ENCODE data around the gene ZNF605.
"Not testable (repeated sequence)": the region's sequence is repeated elsewhere in the genome, so short reads cannot be mapped to it uniquely, and the experiment has no call there.

Gene ZNF605

DNA sequence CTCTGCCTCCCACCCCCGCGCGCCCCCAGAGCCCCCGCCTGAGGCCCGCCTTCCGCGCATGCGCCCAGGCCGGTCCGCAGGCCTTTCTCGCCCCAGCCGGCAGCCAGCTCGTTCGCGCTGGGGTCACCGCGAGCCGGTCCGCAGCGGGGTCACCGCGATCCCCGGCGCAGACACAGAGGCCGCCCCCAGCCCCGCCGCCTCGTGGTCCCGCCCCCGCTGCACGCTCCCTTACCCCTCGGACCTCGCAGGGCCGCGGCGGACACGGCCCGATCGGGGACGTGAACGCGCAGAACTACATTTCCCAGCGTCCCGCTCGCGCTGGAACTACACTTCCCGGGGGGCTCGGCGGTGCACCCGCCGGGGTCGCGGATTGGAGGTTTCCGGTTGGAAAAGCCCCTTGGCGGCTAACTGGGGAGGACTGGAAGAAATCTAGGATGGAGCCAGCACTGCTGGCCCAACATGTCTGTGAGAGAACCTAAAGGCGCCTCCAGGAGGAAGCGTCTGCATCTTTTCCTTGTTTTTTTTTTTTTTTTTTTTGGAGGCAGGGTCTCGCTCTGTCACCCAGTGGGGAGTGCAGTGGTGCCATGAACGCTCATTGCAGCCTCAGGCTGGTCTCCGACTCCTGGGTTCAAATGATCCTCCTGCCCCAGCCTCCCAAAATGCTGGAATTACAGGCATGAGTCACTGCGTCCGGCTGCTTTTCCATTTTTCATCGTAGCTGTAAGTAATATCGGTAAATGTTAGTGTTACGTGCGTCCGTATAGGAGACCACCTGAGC is at the start of gene ZNF605:
Gene ZNF605 (minus strand): TSS at position 296 of the 778 bp plus-strand sequence. CDS start 10,671 bp downstream, outside the sequence.
- peak; percentile 62 to 73 for DNase-seq

DNA sequence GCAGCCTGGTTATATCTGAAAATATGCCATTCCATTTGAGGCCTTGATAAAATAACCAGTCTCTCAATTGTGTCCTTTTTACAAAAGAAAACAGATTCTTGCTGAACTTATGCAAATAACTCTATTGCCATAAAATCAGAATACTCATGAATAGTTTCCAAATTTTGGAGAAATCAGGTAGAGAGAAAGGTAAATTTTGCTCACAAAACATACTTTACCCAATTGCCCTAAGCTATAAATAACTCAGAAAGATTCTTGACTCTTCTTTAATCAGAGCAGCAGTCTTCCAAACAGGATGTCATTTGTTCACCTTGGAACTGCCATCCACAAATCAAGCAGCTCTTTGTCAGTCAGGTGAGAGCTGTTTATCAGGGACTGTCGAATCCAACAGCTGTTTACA is 42.6 kb upstream of the ZNF605 start:
- DNase-seq, result no peak

DNA sequence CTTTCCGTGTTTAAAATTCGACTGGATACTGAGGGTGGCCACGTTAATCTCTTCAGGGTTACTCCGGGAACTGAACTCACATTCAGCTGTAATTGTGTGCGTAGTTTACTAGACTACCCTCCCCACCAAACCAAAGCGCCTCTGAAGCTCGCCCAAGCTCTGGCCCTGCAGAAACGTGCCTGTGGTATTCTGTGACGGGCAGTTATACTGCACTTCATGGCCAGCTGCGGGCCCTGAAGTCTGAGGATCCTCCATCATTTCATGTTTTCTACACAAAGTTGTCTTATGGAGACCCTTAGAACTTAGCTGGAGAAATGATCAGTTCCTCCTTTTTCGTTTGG is 30.7 kb upstream of the ZNF605 start:
- DNase-seq, result no peak

DNA sequence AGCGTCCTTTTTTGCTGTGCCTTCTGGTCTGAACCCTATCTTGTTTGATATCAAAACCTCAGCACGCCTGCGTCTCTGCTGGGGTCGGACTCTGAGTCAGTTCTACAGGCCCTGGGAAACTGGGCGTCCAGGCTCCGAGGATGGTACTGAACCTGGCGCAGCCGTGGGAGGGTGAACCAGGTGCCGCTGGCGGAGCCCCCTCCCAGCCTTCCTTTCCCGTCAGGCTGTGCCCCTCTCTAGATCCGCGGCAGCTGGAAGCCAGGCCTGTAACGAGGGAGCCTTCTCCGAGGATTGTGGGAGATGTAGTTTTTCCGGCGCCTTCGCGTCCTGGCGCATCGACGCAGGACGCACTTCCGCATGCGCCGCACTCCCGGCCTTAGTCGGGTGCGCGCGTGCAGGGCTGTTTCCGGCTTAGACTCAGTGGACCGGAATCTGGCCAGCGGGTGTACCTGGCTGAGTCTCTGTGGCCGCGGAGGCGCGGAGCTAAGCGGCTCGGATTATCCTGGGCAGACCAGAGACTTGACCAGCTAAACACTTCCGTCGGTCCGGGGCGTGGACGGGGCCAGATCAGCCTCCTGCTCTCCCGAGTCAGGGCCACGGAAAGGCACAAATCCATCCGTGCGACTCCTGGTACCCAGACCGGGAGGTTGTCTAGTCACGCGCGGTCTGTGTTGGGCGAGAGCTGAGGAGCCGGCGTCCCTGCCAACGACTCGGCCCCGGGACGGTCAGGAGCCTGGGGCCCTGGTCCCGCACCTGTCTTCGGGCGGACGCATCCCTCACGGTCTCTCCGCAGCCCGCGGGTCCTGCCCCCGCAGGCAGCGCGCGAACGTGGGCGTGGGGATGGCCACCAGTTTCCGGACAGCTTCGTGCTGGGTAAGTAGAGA is 30.1 kb upstream of the ZNF605 start, which contains the start of gene ZNF26:
Gene ZNF26 (plus strand): TSS at position 367 of the 884 bp plus-strand sequence. CDS start 474 bp downstream, at position 841.
- DNase-seq, result peak; percentile 76 to 82

DNA sequence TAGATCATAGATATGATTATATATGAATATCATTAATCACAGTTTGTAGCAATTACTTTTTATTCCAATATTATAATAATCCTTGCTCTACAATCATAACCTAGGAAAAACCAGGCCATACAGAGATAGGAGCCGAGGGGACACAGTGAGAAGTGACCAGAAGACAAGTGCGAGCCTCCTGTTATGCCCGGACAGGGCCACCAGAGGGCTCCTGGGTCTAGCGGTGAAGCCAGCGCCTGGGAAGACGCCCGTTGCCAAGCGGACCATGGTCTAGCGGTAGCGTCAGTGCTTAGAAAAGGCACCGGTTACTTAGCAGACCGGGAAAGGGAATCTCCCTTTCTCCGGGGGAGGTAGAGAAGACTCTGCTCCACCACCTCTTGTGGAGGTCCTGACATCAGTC is 20.8 kb upstream of the ZNF605 start:
- not testable (repeated sequence) for DNase-seq

DNA sequence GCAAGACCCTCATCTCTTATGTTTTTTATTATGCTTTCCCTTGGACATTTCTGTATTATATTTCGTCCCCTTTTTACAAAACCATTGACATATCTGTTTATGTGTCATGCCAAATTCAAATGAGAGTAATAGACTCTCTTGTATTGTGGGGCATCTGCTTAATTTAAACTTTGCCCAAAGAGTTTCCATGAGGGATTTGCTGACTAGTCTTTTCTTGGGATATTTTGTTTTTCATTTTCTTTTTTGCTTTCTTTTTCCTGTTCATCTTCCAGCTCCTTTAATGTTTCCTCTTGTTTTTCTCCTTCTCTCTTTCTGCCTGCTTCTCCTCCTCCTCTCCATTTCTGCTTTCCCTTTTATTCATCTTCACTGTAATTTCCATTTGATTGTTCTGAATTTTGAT is 16.3 kb upstream of the ZNF605 start:
- DNase-seq, result no peak

DNA sequence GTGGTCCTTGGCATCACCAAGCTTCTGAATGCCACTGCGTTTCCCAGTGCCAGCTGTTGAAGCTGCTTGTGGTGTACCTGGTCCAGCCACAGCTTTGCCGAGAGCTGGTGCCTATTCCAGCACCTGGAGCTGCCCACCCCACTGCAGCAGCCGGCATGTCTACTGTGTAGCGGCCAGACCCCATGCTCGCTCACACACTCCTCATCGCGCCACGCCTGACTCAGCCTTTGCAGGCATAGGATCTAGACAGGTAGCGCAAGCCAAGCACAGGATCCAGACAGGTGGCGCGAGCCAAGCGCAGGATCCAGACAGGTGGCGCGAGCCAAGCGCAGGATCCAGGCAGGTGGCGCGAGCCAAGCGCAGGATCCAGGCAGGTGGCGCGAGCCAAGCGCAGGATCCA is 11.6 kb upstream of the ZNF605 start:
- DNase-seq, result no peak

DNA sequence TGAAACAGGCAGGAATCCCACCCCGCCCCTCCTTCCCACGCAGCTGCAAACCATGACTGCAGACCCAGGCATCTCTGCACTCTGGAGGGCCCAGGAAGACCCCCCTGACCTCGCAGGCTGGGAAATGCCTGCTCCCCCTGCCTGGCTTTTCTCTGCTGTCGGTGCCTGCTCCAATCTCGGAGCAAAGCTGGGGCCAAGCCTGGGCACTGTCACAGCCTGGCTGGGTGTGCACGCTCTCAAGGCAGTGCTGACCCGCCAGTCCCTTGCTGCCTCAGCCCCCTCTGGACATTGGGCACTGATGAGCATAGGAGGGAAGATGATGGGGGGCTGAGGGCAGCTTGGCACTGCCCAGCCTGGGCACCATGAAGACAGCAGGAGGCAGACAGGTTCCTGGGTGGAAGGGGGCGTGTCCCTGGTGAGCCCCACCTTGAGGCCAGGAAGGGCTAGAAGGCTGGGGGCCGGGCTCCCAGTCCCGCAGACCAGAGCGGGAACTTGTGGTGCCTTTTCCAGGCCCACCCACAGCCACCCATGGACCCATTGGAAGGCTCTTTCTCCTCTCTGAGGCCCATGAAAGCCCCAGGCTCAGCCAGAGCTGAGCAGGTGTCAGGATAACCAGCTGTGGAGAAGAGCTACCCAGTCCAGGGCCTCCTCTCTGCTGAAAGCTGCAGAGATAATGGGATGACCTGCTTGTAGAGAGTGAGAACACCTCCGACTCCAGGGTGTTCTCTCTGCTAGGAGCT is 10.7 kb upstream of the ZNF605 start:
- DNase-seq, result no peak

DNA sequence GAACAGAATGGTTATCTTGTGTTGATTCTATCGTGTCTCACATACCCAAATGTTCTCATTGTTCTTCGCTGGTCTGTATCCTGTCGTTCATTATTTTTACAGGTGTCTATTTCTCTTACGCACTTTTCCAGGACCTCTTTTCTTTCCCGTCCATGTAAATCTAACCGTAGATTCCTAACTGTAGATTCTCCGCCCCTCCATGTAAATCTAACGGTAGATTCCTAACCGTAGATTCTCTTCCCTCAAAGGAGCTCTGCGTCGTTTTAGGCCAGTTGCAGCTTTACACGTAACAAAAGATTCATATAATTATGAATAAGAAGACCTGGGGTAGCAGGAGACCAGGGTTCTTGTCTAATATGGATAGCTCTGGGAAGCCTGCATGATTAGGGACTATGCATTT is 9.7 kb upstream of the ZNF605 start:
- no peak for DNase-seq

DNA sequence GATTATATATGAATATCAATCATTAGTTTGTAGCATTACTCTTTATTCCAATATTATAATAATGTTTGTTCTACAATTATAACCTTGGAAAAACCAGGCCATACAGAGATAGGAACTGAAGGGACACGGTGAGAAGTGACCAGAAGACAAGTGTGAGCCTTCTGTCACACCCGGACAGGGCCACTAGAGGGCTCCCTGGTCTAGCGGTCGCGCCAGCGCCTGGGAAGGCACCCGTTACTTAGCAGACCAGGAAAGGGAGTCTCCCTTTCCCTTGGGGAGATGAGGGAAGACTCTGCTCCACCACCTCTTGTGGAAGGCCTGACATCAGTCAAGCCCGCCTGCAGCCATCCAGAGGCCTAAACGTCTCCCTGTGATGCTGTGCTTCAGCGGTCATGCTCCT is 7.8 kb upstream of the ZNF605 start:
- not testable (repeated sequence) for DNase-seq

DNA sequence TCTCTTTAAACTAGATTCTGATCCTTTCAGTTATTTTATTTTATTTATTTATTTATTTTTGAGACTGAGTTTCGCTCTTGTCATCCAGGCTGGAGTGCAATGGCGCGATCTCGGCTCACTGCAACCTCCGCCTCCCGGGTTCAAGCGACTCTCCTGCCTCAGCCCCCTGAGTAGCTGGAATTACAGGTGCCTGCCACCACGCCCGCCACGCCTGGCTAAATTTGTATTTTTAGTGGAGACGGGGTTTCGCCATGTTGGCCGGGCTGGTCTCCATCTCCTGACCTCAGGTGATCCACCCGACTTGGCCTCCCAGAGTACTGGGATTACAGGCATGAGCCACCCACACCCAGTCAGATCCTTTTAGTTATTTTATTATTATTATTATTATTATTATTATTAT is 5.7 kb upstream of the ZNF605 start:
- DNase-seq, result not testable (repeated sequence)

DNA sequence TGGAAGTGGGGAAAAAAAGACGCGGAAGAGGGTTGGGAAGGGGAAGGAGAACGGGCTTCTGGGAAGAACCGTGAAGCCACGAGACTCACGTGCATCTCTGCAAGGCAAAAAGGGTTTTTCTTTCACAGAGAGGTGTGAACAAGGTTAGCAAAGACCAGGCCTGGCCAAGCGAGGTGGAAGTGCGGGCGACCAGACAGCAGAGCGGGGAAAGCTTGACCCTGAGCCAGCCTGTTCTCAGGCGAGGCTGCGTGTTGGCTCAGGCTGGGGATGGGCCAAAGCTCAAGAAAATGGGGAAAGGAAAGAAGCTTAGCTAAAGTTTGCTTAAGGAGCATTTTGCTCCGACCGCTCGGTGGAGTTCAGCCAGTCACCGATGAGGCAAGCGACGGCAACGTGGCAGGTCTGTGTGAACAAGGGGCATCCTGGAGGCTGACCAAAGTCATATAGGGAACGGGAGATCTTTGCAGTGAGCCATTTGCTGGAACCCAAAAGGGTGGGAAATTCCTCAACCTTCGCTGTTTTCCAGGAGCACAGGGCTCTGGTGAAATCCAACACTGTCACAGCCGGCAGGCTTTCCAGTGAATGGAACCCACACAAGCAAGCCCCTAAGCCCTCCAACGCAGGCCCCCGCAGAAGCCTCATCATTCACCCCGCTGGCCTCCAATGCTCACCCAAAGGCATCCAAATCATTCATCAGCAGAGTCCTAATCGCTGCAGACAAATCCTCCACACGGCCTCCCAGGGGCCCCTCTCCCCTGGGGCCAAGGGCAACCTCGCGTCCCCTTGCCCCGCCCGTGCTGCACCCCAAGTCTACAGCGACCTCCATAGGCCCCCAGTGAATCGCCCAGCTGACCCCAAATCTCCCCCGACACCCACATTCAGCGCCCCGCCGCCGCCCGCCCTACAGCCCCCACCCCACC is 754 bp downstream of the ZNF605 start:
- DNase-seq, result no peak

DNA sequence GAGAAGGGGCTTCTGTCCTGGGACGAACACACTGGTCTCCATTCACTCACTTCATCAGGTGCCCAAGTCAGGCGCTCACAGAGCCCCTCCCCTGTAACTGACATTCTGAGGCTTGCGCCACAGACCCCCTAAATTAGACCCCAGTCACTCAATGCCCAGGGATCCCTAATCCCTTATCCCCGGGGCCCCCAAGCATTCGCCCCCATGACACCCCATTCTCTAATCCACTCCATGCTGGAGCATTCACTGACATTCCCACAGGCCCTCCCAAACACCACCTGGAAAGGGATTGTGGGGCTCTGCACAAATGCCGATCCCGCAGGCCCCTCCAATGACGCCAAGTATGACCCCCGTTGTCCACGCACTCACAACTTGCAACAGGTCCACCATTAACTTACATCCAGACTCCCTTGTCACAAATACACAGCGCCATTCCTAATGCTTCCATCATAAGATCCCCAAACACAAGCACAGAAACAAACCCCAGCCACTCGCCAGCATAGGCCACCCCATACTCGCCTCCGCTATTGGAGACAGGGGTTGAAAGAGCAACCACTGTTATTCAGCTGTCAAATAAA is 1.5 kb downstream of the ZNF605 start:
- DNase-seq, result no peak

DNA sequence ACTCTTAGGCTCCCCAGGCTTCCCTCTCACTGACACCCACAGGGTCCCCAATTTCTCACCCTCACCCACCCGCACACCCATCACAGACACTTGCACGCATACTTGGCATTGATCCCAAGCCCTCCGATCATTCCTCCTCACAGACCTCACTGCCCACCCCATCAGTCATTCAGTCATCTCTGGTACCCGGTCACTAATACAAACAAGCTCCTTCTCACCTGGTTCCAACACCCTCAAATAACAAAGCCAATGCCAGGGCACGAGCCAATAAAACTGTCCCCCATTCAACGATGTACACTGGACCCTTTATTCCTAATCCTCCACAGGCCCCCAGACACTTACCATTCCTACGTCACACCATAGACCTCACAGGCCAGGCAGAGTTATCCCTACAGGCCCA is 2.3 kb downstream of the ZNF605 start:
- no peak for DNase-seq

DNA sequence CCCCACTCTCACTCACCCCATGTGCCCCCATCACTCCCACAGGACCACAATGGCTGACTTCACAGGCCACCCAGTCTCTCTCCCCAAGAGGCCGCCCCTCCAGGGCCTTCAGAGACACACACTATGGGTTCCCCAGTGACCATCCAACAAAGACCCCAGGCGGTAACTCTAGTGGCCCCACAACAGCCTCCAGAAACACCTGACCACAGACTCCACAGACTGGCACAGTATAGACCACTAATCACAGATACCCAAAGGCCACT is 3.0 kb downstream of the ZNF605 start:
- no peak for DNase-seq

DNA sequence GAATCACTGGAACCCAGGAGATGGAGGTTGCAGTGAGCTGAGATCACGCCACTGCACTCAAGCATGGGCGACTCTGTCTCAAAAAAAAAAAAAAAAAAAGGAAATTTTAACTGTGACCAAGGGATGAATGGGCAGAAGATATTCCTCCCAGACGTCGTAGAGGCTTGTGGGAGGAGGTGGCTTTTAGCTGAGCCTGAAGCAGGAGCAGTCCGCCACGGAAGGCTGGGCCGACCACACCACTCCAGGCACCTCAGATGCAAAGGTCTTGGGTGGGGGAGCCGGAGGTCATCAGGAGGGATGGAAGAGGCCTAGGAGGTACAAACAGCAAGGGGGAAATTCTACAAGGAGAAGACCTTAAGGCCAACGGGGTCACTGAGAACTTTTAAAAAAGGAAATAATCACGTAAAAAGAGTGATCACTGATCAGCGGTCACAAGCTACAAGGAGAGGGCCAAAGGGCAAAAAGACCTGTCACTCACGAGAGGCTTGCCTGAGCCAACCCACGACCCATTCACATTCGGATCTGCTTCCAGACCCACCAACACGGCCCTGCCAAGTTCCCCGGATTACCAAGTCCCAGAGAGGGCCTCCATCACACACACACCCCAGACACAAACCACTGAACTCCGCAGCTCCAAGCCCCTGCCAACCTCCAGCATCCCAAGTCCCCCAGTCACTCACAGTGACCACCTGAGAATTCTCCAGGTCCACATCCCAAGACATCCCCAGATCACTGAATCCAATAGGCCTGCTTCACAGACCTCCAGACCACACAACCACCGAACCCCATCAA is 3.5 kb downstream of the ZNF605 start:
- no peak for DNase-seq

DNA sequence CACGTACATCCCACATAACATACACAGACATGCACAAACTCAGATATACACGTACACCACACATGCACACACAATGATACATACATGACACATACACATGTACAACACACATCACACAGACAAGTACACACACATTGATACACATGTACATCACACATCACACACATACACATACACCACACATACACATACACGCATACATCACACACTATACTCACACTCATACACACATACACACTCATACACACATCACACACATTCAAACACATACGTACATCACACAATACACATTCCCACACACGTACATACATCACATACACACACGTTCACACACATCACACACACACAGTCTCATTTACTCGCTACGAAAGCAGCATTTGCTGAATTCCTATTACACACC is 4.5 kb downstream of the ZNF605 start:
- DNase-seq, result no peak

DNA sequence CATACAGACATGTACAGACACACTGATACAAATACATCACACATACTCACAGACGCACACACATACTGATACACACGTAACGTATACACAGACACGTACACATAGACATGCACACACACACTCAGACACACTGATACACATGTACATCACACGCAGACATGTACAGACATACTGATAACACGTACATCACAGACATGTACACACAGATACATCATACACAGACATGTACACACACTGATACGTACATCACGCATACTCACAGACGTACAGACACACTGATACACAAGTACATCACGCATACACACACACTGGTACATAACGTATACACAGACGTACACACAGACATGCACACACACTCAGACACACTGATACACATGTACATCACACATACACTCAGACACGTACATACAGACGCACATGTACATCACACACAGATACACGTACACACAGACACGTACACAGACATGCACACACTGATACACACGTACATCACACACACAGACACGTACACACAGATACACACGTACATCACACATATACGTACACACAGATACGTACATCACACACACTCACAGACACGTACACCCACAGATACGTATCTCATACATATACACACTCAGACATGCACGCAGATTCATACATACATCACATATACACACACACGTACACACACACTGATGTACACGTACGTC is 5.1 kb downstream of the ZNF605 start:
- no peak for DNase-seq

DNA sequence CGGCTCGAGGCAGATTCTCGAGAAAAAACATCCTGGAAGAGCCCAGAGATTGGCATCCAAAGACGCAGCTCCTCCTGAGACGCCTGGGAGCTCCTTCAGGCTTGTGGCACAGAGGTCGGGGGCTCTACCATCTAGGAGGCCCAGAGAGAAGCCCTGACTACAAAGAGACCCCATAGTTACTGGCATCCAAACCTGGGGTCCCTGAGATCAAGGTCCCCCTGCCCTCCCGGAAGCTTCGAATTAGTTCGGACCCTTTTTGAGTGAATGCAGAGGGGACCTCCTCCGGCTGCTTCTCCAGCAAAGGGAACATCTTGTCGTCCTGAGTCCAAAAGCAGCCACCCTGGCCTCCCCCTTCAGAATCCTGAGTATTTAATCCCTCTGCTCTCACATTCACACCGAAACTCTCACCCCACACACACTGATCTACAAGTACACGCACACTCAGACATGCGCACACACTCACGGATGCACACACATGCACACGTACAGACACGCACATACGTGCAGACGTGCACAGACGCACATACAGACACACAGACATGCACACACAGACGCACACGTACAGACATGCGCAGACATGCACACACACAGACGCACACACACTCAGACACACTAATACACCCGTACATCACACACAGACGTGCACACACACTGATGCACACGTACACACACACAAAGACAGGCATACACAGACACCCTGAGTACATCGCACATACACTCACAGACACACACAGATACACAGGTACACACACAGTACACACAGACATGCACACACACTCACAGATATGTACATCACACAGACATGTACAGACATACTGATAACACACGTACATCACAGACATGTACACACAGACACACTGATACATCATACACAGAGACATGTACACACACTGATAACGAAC is 5.9 kb downstream of the ZNF605 start:
- no peak for DNase-seq

Data from AML-193 (cell line).